Measurements from ENCODE around the gene F3.

DNA sequence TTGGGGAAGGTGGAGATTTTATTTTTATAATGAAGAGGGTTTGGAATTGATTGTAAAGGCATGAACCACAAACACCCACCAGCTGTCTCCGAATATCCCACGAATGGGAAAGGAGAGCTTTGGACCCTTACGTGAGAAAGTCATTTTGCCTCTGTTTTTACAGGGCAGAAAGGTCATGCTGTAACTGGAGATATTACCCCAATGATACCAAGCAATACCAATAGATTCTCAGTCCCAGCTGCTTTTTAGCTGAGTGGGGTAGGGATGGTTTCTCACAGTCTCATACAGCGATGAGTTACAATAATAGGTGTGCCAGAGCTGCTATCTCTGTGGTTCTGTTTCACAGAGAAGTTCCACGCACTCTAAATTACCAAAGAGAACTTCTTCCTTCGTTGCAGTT is 8.8 kb upstream of the F3 start:
- TF ChIP-seq POLR2A (IDR thresholded peaks at IDR 0.05; ENCODE audit: low read length) (no peak), GATA1 (IDR thresholded peaks at IDR 0.05; ENCODE audit: low read depth, low read length) (no peak)
